Measurements from ENCODE around the gene ADGRV1. TPM values are rescaled to one million over a fixed set of nuclear protein-coding genes. Genes with fewer than 3 reads are reported as not detected.

The ADGRV1 gene
- total and polyA plus RNA-seq, 2 donors (not counting 3 experiments of a cell fraction or from before 2014, with no cell fraction given) = 0.11 to 0.55 TPM

- no peak overlapping the region for H3K9ac ChIP-seq (replicated peaks; ENCODE audit: extremely low read depth, insufficient read depth, low read length)
- CTCF ChIA-PET = no interaction called here
- no peaks in the 10 kb centered on the region for H4K20me1 ChIP-seq (replicated peaks; ENCODE audit: control insufficient read depth, extremely low read depth, insufficient read depth, low read length)
- no TSS peak for BruUV-seq (replicated peaks)
- H3K27me3 ChIP-seq (ENCODE audit: control insufficient read depth in 2 of 2, insufficient read depth in 2 of 2, low read length in 2 of 2) = peaks cover 0 to 2% of the 10 kb centered on the region in 2 experiments
- H3K9me3 ChIP-seq (replicated peaks; ENCODE audit: control insufficient read depth, insufficient read depth, low read length) = no peaks in the 10 kb centered on the region
- no peak for DNase-seq (ENCODE audit: low read depth, low spot score)
- H3K9me1 ChIP-seq (replicated peaks; ENCODE audit: control insufficient read depth, extremely low read depth, insufficient read depth, low read length) = no peaks in the 10 kb centered on the region
- no peaks in the 10 kb centered on the region for H3K4me1 ChIP-seq (ENCODE audit: control insufficient read depth, extremely low read depth, insufficient read depth, low read length)
- H3K79me2 ChIP-seq (ENCODE audit: control insufficient read depth, insufficient read depth, low read length) = no peaks in the 10 kb centered on the region
- no peak overlapping the region for H3K27ac ChIP-seq (ENCODE audit: insufficient read depth, low read depth, low read length)
- H2AFZ ChIP-seq (ENCODE audit: low read depth, low read length) = no peak overlapping the region
- no peak for FAIRE-seq
- no peaks in the 10 kb centered on the region for H3K36me3 ChIP-seq (ENCODE audit: control insufficient read depth in 2 of 2, extremely low read depth in 1 of 2, insufficient read depth in 2 of 2, low read length in 2 of 2)
- TF ChIP-seq JUN (IDR thresholded peaks at IDR 0.05; ENCODE audit: borderline replicate concordance, insufficient read depth, insufficient read length, low read depth) (no peak), MAX (IDR thresholded peaks at IDR 0.05; ENCODE audit: insufficient read depth, insufficient read length) (no peak), POLR2A (IDR thresholded peaks at IDR 0.05; ENCODE audit: low read depth, low read length) (no peak), POLR2AphosphoS5 (IDR thresholded peaks at IDR 0.05; ENCODE audit: insufficient read depth, low read depth, low read length) (no peak), CTCF (IDR thresholded peaks at IDR 0.05; ENCODE audit: extremely low read depth in 1 of 2, insufficient read depth in 1 of 2, low read depth in 1 of 2, low read length in 2 of 2) (no peak), EZH2 (IDR thresholded peaks at IDR 0.05; ENCODE audit: borderline replicate concordance, low read depth, low read length, severe bottlenecking) (no peak), FOS (IDR thresholded peaks at IDR 0.05; ENCODE audit: borderline replicate concordance, insufficient read depth, low read length) (no peak), GATA2 (IDR thresholded peaks at IDR 0.05; ENCODE audit: insufficient read depth, insufficient read length, low read depth, low read length) (no peak), MYC (IDR thresholded peaks at IDR 0.05; ENCODE audit: low read depth, low read length) (no peak)
- intact Hi-C loops (cut with micrococcal nuclease) (no loop called here), dilution Hi-C loops (cut with MboI; ENCODE audit: extremely low pct_ligation_motif_present, low sequenced_read_pairs) (no loop called here)
- POLR2A ChIA-PET = no interaction called here
- no peak overlapping the region for H3K4me3 ChIP-seq (replicated peaks in 1 of 3; ENCODE audit: insufficient read depth in 1 of 3, low read depth in 1 of 3, low read length in 3 of 3)
- H3K4me2 ChIP-seq (ENCODE audit: insufficient read depth, low read length) = no peak overlapping the region
Measured at GRCh38 chr5:90833753-90834152, 275.2 kb downstream of the ADGRV1 start.
